T-cell (primary cell): ENCODE results near the gene RBM19. TPM values are rescaled to one million over a fixed set of nuclear protein-coding genes. Genes with fewer than 3 reads are reported as not detected.

Source experiments
- ATAC-seq, 4 experiments: fragments of 200-7000 bp in 3 of 4; fragments of 150-1000 bp in 1 of 4; cut with Tn5 transposase; replicated peaks in 1 of 4; 1 replicate in 3 of 4; 2 replicates in 1 of 4; pipeline ENCODE4 v1.10.0; 2021; ENCODE audit warnings: moderate library complexity in 3 of 4, mild to moderate bottlenecking in 2 of 4, moderate number of reproducible peaks in 1 of 4
- CTCF ChIA-PET, 2 donors: fragments of 300-600 bp; sonication (Branson Sonifier 250); formaldehyde crosslinking; loops; one replicate each; lab custom pipeline; 2022; ENCODE audit warnings: antibody characterized with exemption in 2 of 2; lab: Charles Lee
- POLR2A ChIA-PET, 2 donors: fragments of 300-600 bp; sonication (Branson Sonifier 250); formaldehyde crosslinking; loops; one replicate each; lab custom pipeline; 2022; ENCODE audit warnings: antibody characterized with exemption in 2 of 2; lab: Charles Lee
- DNase-seq, 35 experiments: peaks; one replicate each; pipeline versions ENCODE4 v3.0.0 to v3.0.0-alpha.2; 2013 to 2023
- H3K27ac ChIP-seq: one replicate; pipeline ENCODE4 v1.5.1; 2013; ENCODE audit warnings: low read length
- H3K27me3 ChIP-seq, 2 experiments: replicated peaks in 1 of 2; 1 replicate in 1 of 2; 2 replicates in 1 of 2; pipeline versions ENCODE4 v1.6.1 to v1.7.0; 2013; ENCODE audit warnings: low read length in 1 of 2, mixed read lengths in 1 of 2; ENCODE audit not compliant: control insufficient read depth in 2 of 2, insufficient read depth in 2 of 2; ENCODE audit errors: extremely low read depth in 1 of 2
- H3K36me3 ChIP-seq, 2 donors: 1 replicate in 1 of 2; 2 replicates in 1 of 2; pipeline versions ENCODE4 v1.6.1 to v1.7.0; 2013; ENCODE audit warnings: low read length in 1 of 2; ENCODE audit not compliant: control insufficient read depth in 2 of 2, insufficient read depth in 1 of 2; ENCODE audit errors: extremely low read depth in 1 of 2
- H3K4me1 ChIP-seq, 2 experiments: 1 replicate in 1 of 2; 2 replicates in 1 of 2; pipeline versions ENCODE4 v1.6.1 to v1.7.0; 2013; ENCODE audit warnings: low read length in 2 of 2, mixed read lengths in 1 of 2; ENCODE audit not compliant: insufficient read depth in 2 of 2, control insufficient read depth in 1 of 2; ENCODE audit errors: extremely low read depth in 1 of 2
- H3K4me3 ChIP-seq, 2 donors: 1 replicate in 1 of 2; 2 replicates in 1 of 2; pipeline versions ENCODE4 v1.5.1 to v1.7.0; 2013; ENCODE audit warnings: mild to moderate bottlenecking in 2 of 2, low read length in 1 of 2, moderate library complexity in 1 of 2; ENCODE audit not compliant: control insufficient read depth in 1 of 2; ENCODE audit errors: extremely low read depth in 1 of 2
- H3K9me3 ChIP-seq: 2 replicates; pipeline ENCODE4 v1.7.0; 2013
- H3K27ac Mint-ChIP-seq, 2 donors: one replicate each; pipeline ENCODE4 v1.8.0; 2020 to 2021; ENCODE audit warnings: mild to moderate bottlenecking in 2 of 2, mixed read lengths in 2 of 2
- H3K27me3 Mint-ChIP-seq, 2 donors: one replicate each; pipeline ENCODE4 v1.8.0; 2021 to 2022; ENCODE audit warnings: mixed read lengths in 2 of 2
- H3K36me3 Mint-ChIP-seq: one replicate; pipeline ENCODE4 v1.8.0; 2021; ENCODE audit warnings: mixed read lengths
- H3K4me1 Mint-ChIP-seq, 3 donors: one replicate each; pipeline ENCODE4 v1.8.0; 2020 to 2022; ENCODE audit warnings: mixed read lengths in 3 of 3, mild to moderate bottlenecking in 1 of 3
- H3K4me3 Mint-ChIP-seq, 3 donors: one replicate each; pipeline ENCODE4 v1.8.0; 2020 to 2022; ENCODE audit warnings: mild to moderate bottlenecking in 3 of 3, mixed read lengths in 3 of 3, moderate library complexity in 3 of 3
- H3K9me3 Mint-ChIP-seq, 3 donors: one replicate each; pipeline ENCODE4 v1.8.0; 2020 to 2022; ENCODE audit warnings: mixed read lengths in 3 of 3
- WGBS: methylation state at CpG from one replicate; pipeline ENCODE4 v1.1.5; 2013; ENCODE audit warnings: missing lambda C conversion rate; ENCODE audit not compliant: insufficient coverage; 5-methylcytosine and 5-hydroxymethylcytosine counted together
- total RNA-seq, 35 experiments: library from RNA in 6 of 35; stranded (reverse) in 6 of 35; fragments of 120-200 nt in 1 of 35; gene quantifications; one replicate each; pipeline versions ENCODE4 v1.2.1 to v1.2.4 and lab custom pipeline; 2013 to 2026

The RBM19 gene
- total RNA-seq, 5 donors from 2014 or later (not counting 1 experiment from before 2014, with no cell fraction given), result 57.9 to 80.3 (median 78.3) TPM

DNA sequence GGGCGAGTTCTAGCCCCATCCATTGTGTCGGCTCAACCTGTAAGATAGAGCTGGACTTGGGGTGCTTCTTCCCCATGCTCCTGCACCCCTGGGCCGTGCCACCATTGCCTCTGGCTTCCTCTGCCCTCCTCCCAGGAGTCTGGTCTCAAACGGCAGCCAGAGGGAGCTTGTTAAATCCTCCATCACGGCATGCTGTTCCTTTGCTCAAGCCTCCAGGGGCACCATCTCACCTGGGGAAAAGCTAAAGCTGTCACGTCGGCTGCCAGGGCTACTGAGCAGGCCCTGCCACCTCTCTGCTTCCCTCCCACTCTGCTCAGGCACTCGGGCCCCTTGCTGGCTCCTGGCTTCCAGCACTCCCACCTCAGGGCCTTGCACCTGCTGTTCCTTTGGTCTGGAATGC lies 140.4 kb downstream of the RBM19 start:
- WGBS, result 92% methylated on average over 6 of the region's 8 CpGs
- DNase-seq, result no peak
- H3K4me1 ChIP-seq, result no peaks in the 10 kb centered on the region
- H3K4me1 Mint-ChIP-seq, result no peaks in the 10 kb centered on the region
- H3K9me3 Mint-ChIP-seq, result no peaks in the 10 kb centered on the region
- H3K27ac Mint-ChIP-seq, result no peak overlapping the region
- ATAC-seq, result no peak
- peaks cover 33% of the 10 kb centered on the region for H3K36me3 Mint-ChIP-seq
- ChIA-PET CTCF (interaction anchor here in 1 of 2 donors (0.6 kb wide), 1 partner anchor 628 kb away, joined by 6 read pairs; no protein-coding TSS in a partner anchor), POLR2A (no interaction called here)
- no peak overlapping the region for H3K27ac ChIP-seq
- peaks cover 15 to 17% of the 10 kb centered on the region in 2 donors for H3K36me3 ChIP-seq
- H3K9me3 ChIP-seq, result no peaks in the 10 kb centered on the region
- H3K27me3 Mint-ChIP-seq, result no peaks in the 10 kb centered on the region
- H3K27me3 ChIP-seq, result no peaks in the 10 kb centered on the region
- H3K4me3 Mint-ChIP-seq, result no peak overlapping the region
- H3K4me3 ChIP-seq, result no peak overlapping the region

DNA sequence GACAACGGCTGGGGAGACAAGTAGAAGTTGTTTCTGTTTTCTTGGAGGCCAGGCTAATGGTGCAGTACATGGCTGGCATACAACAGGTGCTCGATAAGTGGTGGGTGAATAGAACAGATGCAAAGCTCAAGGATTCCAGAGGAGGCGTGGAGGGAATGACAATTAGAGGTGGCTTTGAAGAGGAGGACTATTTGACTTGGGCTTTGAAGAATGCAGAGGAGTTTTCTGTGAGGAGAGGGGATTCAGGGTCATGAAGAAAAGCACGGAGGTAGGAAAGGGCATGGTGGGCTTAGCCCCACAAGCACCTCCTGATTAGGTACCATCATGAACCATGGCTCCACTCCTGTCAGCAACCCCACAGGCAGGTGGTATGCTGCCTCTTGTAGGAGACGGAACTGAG lies 142.3 kb downstream of the RBM19 start:
- WGBS, result 100% methylated on average over 4 of the region's 5 CpGs
- CTCF ChIA-PET, result no interaction called here
- Histone ChIP-seq H3K4me1 (no peaks in the 10 kb centered on the region), H3K27me3 (no peaks in the 10 kb centered on the region), H3K36me3 (peaks cover 17 to 20% of the 10 kb centered on the region in 2 donors), H3K27ac (no peak overlapping the region), H3K4me3 (no peak overlapping the region), H3K9me3 (no peaks in the 10 kb centered on the region)
- Mint-ChIP-seq H3K36me3 (peaks cover 47% of the 10 kb centered on the region), H3K4me3 (no peak overlapping the region), H3K4me1 (no peaks in the 10 kb centered on the region), H3K27ac (no peak overlapping the region), H3K27me3 (no peaks in the 10 kb centered on the region), H3K9me3 (no peaks in the 10 kb centered on the region)
- DNase-seq (no peak), ATAC-seq (no peak)
- POLR2A ChIA-PET, result no interaction called here

- no peaks in the 10 kb centered on the region for H3K4me1 Mint-ChIP-seq
- H3K27me3 Mint-ChIP-seq, result no peaks in the 10 kb centered on the region
- 95% methylated on average over 15 of the region's 16 CpGs for WGBS
- no peak overlapping the region for H3K27ac Mint-ChIP-seq
- peaks cover 51% of the 10 kb centered on the region for H3K36me3 Mint-ChIP-seq
- no peaks in the 10 kb centered on the region for H3K27me3 ChIP-seq
- no peak overlapping the region for H3K27ac ChIP-seq
- H3K36me3 ChIP-seq, result peaks cover 17 to 20% of the 10 kb centered on the region in 2 donors
- no peaks in the 10 kb centered on the region for H3K9me3 ChIP-seq
- ATAC-seq (no peak), DNase-seq (no peak)
- POLR2A ChIA-PET, result no interaction called here
- no peak overlapping the region for H3K4me3 Mint-ChIP-seq
- no peaks in the 10 kb centered on the region for H3K9me3 Mint-ChIP-seq
- H3K4me3 ChIP-seq, result no peak overlapping the region
- no peaks in the 10 kb centered on the region for H3K4me1 ChIP-seq
- CTCF ChIA-PET, result no interaction called here
Measured at GRCh38 chr12:113823016-113823415, 143.1 kb downstream of the RBM19 start.

DNA sequence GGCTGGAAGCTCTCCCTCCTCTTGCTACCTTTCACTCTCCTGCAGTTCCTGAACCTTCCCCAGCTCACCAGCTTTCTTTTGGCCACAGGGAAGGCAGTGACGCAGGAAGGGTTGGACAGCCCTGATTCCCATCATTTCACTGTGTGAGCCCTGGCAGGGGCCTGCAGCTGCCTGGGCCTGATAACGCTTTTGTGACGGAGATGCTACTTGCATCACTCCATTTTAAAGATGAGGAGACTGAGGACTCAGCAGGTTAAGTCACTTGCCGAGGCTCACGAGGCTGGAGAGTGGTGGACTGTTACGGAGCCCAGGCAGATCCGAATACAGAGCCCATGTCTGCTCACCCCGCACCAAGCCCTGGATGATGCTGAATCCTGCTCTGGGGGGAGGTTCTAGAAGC lies 145.3 kb downstream of the RBM19 start:
- H3K27ac ChIP-seq, result no peak overlapping the region
- POLR2A ChIA-PET, result interaction anchor here in 1 of 2 donors (0.6 to 0.7 kb wide), 2 partner anchors 19 to 1037 kb away, joined by 5 to 9 read pairs; no protein-coding TSS in a partner anchor
- H3K36me3 Mint-ChIP-seq, result peaks cover 58% of the 10 kb centered on the region

DNA sequence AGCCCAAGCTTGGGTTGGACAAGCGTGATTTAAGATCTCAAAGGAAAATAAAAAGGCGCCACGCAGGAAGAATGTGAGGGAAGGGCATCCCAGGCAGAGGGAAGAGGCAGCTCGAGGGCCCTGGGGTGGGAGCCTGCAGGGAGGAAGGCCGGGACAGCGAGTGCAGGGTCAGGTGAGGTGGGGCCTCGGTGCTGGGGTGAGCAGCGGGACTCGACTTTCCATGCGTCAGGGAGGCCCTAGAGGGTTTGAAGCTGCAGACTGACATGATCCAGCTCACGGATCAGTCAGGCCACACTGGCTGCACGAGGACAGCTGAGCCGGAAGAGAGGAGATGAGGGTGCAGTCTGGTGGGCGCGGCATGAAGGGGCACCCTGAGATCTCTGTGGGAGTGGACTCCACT lies 145.8 kb downstream of the RBM19 start:
- ATAC-seq (no peak), DNase-seq (no peak)
- ChIA-PET POLR2A (no interaction called here), CTCF (no interaction called here)
- Mint-ChIP-seq H3K9me3 (no peaks in the 10 kb centered on the region), H3K36me3 (peaks cover 64% of the 10 kb centered on the region), H3K27me3 (no peaks in the 10 kb centered on the region), H3K4me3 (no peak overlapping the region), H3K4me1 (no peaks in the 10 kb centered on the region), H3K27ac (no peak overlapping the region)
- WGBS, result 93% methylated on average over 11 of the region's 15 CpGs
- H3K4me3 ChIP-seq, result no peak overlapping the region
- no peak overlapping the region for H3K27ac ChIP-seq
- H3K4me1 ChIP-seq, result no peaks in the 10 kb centered on the region
- no peaks in the 10 kb centered on the region for H3K9me3 ChIP-seq
- H3K36me3 ChIP-seq, result peaks cover 20 to 22% of the 10 kb centered on the region in 2 donors
- H3K27me3 ChIP-seq, result no peaks in the 10 kb centered on the region

More for the DNA sequence above, 145.3 kb downstream of the RBM19 start:
- no peaks in the 10 kb centered on the region for H3K27me3 ChIP-seq
- no peak overlapping the region for H3K4me3 ChIP-seq
- H3K27ac Mint-ChIP-seq, result no peak overlapping the region
- no peak for ATAC-seq
- no peak overlapping the region for H3K4me3 Mint-ChIP-seq
- no peaks in the 10 kb centered on the region for H3K9me3 ChIP-seq
- no peaks in the 10 kb centered on the region for H3K9me3 Mint-ChIP-seq
- no peak for DNase-seq
- 99% methylated on average over 6 of the region's 8 CpGs for WGBS
- H3K36me3 ChIP-seq, result peaks cover 20 to 21% of the 10 kb centered on the region in 2 donors
- no peaks in the 10 kb centered on the region for H3K4me1 Mint-ChIP-seq
- H3K27me3 Mint-ChIP-seq, result no peaks in the 10 kb centered on the region
- CTCF ChIA-PET, result interaction anchor here in 1 of 2 donors (0.6 kb wide), 2 partner anchors 119 to 750 kb away, joined by 4 to 7 read pairs; no protein-coding TSS in a partner anchor
- no peaks in the 10 kb centered on the region for H3K4me1 ChIP-seq

- ChIA-PET POLR2A (no interaction called here), CTCF (no interaction called here)
- Histone ChIP-seq H3K36me3 (peaks cover 20 to 22% of the 10 kb centered on the region in 2 donors), H3K9me3 (no peaks in the 10 kb centered on the region), H3K4me1 (no peaks in the 10 kb centered on the region), H3K4me3 (no peak overlapping the region), H3K27me3 (no peaks in the 10 kb centered on the region), H3K27ac (no peak overlapping the region)
- Mint-ChIP-seq H3K36me3 (peaks cover 67% of the 10 kb centered on the region), H3K4me1 (no peaks in the 10 kb centered on the region), H3K4me3 (no peak overlapping the region), H3K27ac (no peak overlapping the region), H3K27me3 (no peaks in the 10 kb centered on the region), H3K9me3 (no peaks in the 10 kb centered on the region)
- WGBS, result 94% methylated on average over 5 of the region's 10 CpGs
- DNase-seq, result no peak
- no peak for ATAC-seq
Measured at GRCh38 chr12:113819495-113819894, 146.6 kb downstream of the RBM19 start.

GRCh38 chr12:113818833-113819232 lies 147.3 kb downstream of the RBM19 start:
- Mint-ChIP-seq H3K27ac (no peak overlapping the region), H3K9me3 (no peaks in the 10 kb centered on the region), H3K36me3 (peaks cover 65% of the 10 kb centered on the region)

More at GRCh38 chr12:113818833-113819232, 147.3 kb downstream of the RBM19 start:
- Histone ChIP-seq H3K4me1 (no peaks in the 10 kb centered on the region), H3K9me3 (no peaks in the 10 kb centered on the region), H3K27me3 (no peaks in the 10 kb centered on the region), H3K27ac (no peak overlapping the region), H3K36me3 (peaks cover 20 to 22% of the 10 kb centered on the region in 2 donors), H3K4me3 (no peak overlapping the region)
- POLR2A ChIA-PET, result no interaction called here
- 100% methylated on average over 5 of the region's 10 CpGs for WGBS
- Mint-ChIP-seq H3K4me3 (no peak overlapping the region), H3K27me3 (no peaks in the 10 kb centered on the region), H3K4me1 (no peaks in the 10 kb centered on the region)
- no peak for DNase-seq
- CTCF ChIA-PET, result no interaction called here
- ATAC-seq, result no peak
